ENCODE measurements around the gene EVA1B. TPM values are rescaled to one million over a fixed set of nuclear protein-coding genes. Genes with fewer than 3 reads are reported as not detected.

EVA1B gene
- total RNA-seq, 1 experiment from 2014 or later, result 5.5 TPM

GRCh38 chr1:36344395-36344680 is 20.9 kb upstream of the EVA1B start:
- no peak overlapping the region; a peak in 1 of 7 replicates for H3K27ac Mint-ChIP-seq
- no peak overlapping the region for H2AFZ ChIP-seq (ENCODE audit: low read length)
- no peak for DNase-seq
- H3K79me2 ChIP-seq (ENCODE audit: insufficient read depth, low read length), result no peaks in the 10 kb centered on the region
- no peak overlapping the region for H3K4ac ChIP-seq (ENCODE audit: low read depth, low read length)
- no peak overlapping the region for H3K56ac ChIP-seq (ENCODE audit: insufficient read length, low read depth, low read length)
- H3K4me1 ChIP-seq (ENCODE audit: insufficient read depth, low read length), result no peaks in the 10 kb centered on the region
- H4K8ac ChIP-seq (replicated peaks; ENCODE audit: insufficient read length, low read depth, low read length), result no peak overlapping the region
- TF ChIP-seq CTCF (conservative IDR thresholded peaks at IDR 0.05), result no peak
- no peaks in the 10 kb centered on the region for H3K23me2 ChIP-seq (ENCODE audit: insufficient read length, low read depth, low read length, poor library complexity, severe bottlenecking)
- H3T11ph ChIP-seq (ENCODE audit: low read length), result no peak overlapping the region
- no peak overlapping the region for H2BK5ac ChIP-seq (ENCODE audit: insufficient read length, low read length)
- no peaks in the 10 kb centered on the region for H4K20me1 ChIP-seq (ENCODE audit: control insufficient read depth, insufficient read depth, insufficient read length)
- no CpG with 5 or more reads among the region's 8 CpGs for WGBS (ENCODE audit: extremely low coverage, insufficient read length, low lambda C conversion rate)
- H4K91ac ChIP-seq (ENCODE audit: insufficient read length, low read depth, low read length), result no peak overlapping the region
- no peak overlapping the region for H3K4me2 ChIP-seq (ENCODE audit: insufficient read depth, insufficient read length, low read length)
- no peak overlapping the region for H2BK120ac ChIP-seq (ENCODE audit: low read depth, low read length, poor library complexity, severe bottlenecking)
- H2BK15ac ChIP-seq (ENCODE audit: low read depth, low read length), result no peak overlapping the region
- no peak overlapping the region for H3K18ac ChIP-seq (ENCODE audit: insufficient read length, low read depth, low read length)
- H3K14ac ChIP-seq (ENCODE audit: insufficient read depth, low read length), result no peak overlapping the region
- H3K4me1 Mint-ChIP-seq, result no peaks in the 10 kb centered on the region
- H3K9me3 ChIP-seq (ENCODE audit: control insufficient read depth, low read depth, low read length), result no peaks in the 10 kb centered on the region
- H2AK5ac ChIP-seq (ENCODE audit: insufficient read length, low read length), result no peak overlapping the region
- H3K4me3 Mint-ChIP-seq, result no peak overlapping the region
- H3K36me3 Mint-ChIP-seq (ENCODE audit: insufficient read depth in 1 of 3, low read depth in 3 of 3), result peaks cover 11 to 38% (median 29%) of the 10 kb centered on the region in 3 experiments; a peak in 6 of 7 replicates
- no peaks in the 10 kb centered on the region for H3K79me1 ChIP-seq (ENCODE audit: insufficient read depth, low read depth, low read length, poor library complexity, severe bottlenecking)
- H3K9me3 Mint-ChIP-seq, result no peaks in the 10 kb centered on the region
- H3K27me3 Mint-ChIP-seq (ENCODE audit: low read depth), result no peaks in the 10 kb centered on the region
- H2BK12ac ChIP-seq (ENCODE audit: insufficient read length, low read depth, low read length), result no peak overlapping the region
- no peak overlapping the region for H3K23ac ChIP-seq (ENCODE audit: insufficient read length, low read depth, low read length)
- no peak overlapping the region for H2BK20ac ChIP-seq (ENCODE audit: low read depth, low read length, poor library complexity, severe bottlenecking)
- no peak overlapping the region for H3K27ac ChIP-seq (ENCODE audit: insufficient read length, low read depth, low read length)
- H3K27me3 ChIP-seq (ENCODE audit: insufficient read depth, low read length), result no peaks in the 10 kb centered on the region
- no peak overlapping the region for H4K5ac ChIP-seq (ENCODE audit: insufficient read length, low read depth, low read length)
- H3K9ac ChIP-seq (ENCODE audit: extremely low read depth, insufficient read length, low read length), result no peak overlapping the region

All from H9 (cell line).